Inflammatory macrophage treated with lipopolysaccharide for 1 hour (primary cell): ENCODE results near the gene PXN.
"Not testable (repeated sequence)": the region's sequence is repeated elsewhere in the genome, so short reads cannot be mapped to it uniquely, and the experiment has no call there.

Source experiments
- DNase-seq, 2 donors: peaks; one replicate each; pipeline ENCODE4 v3.0.0-alpha.2; 2020 to 2022

PXN gene

DNA sequence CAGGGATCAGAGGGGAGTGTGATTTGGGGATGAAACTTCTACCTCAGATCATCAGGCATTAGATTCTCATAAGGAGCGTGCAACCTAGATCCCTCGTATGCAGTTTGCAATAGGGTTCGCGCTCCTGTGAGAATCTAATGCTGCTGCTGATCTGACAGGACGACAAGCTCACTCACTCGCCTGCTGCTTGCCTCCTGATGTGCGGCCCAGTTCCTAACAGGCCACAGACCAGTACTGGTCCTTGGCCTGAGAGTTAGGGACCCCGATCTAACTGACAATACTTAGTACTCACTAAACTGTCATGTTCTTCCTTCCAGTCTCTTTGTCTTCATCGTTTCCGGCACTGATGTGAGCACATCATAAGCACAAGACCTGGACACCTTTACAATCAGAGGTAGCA, 59.3 kb downstream of the PXN start:
- DNase-seq: no peak

DNA sequence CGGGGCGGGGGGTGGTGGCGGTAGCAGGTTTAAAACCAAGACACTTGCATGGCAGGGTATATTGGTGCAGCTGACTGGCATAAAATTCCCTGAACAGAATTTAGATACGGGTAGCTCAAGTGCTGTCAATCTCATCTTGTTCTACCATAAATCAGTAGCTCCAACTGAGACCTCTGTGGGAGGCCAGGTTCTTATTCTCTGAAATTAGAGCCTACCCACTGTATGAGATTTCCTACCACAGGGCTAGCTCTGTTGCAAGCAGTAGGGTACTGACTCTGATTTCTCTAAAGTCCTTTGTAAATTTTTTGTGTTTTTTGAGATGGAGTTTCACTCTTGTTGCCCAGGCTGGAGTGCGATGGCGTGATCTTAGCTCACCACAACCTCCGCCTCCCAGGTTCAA, 61.4 kb downstream of the PXN start:
- DNase-seq: no peak

DNA sequence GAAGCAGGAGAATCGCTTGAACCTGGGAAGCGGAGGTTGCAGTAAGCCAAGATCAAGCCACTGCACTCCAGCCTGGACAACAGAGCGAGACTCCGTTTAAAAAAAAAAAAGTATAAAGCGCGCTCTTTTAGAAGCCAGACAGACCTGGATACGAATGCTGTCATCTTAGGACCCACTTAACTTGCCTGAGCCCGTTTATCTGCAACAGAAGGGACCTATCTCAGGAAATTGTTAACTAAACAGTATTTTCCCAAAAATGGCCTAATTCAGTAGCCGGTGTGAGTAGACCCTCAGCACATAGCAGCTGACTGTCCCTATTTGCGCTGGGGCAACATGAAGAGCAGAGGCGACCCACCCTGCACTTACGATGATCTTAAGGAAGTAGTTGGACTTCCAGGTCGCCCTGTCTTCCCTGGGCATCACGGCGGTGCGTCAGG, 65.1 kb downstream of the PXN start:
- DNase-seq: peak in 1 of 2 donors; percentile 6

DNA sequence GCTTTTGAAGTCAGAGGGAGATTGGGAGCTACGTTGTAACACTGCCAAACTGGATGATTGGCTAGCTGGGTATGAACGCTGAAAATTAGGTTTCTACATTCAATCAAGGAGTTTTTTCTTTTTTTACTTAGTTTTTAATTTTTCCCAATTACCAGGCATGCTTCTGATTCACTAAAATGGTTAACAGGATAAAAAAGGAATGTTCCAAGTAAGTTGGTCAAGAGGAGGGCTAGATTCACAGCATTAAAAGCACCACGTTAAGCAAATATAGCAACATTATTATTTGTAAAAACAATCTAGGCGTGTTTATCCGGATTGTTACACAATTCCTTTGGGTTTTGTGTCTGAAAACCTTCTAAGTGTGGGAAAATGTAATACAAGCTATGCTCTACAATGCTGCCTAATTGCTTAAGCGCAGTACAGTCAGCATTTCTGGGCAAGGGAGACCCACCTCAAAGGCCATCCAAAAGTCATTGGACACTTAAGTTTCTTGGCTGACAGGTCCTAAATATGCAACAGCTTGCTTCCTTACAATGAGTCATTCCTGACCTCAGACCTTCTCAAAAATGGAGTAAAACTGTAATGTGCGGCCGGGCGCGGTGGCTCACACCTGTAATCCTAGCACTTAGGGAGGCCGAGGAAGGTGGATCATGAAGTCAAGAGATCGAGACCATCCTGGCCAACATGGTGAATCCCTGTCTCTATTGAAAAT, 65.8 kb downstream of the PXN start:
- DNase-seq: peak in 1 of 2 donors; percentile 20

DNA sequence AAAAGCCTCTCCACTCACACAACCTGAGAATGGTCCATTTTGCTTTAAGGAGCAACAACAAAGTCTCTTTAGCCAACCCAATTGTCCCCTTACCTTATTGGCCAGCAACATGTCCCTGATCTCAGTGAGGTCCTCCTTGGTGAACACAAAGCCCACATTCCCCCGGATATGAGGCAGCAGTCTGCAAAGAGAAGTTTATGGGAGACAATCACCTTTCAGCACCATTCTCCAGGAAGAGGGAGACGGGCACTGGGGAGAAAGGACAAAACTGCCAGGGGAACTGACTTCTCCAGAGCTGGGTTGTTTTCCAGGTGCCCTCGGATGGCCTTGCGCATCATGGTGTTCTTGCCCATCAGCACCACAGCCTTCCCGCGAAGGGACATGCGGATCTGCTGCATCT, 66.5 kb downstream of the PXN start:
- DNase-seq: no peak

DNA sequence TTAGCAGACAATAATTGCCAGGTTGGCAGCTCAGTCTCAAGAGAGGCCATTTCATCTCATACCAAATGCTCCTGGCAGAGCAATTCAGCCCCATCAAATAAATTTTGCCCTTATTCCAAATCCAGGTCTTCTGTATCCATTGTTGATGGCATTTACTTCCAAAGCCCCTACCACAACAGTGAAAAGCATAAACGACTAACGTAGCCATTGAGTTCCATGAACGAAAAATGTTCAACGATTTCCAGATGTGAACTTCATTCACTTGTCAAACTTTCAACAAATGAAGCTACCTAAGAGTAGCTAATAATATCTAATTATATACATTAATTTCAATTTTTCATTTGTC, 68.0 kb downstream of the PXN start:
- DNase-seq: no peak

DNA sequence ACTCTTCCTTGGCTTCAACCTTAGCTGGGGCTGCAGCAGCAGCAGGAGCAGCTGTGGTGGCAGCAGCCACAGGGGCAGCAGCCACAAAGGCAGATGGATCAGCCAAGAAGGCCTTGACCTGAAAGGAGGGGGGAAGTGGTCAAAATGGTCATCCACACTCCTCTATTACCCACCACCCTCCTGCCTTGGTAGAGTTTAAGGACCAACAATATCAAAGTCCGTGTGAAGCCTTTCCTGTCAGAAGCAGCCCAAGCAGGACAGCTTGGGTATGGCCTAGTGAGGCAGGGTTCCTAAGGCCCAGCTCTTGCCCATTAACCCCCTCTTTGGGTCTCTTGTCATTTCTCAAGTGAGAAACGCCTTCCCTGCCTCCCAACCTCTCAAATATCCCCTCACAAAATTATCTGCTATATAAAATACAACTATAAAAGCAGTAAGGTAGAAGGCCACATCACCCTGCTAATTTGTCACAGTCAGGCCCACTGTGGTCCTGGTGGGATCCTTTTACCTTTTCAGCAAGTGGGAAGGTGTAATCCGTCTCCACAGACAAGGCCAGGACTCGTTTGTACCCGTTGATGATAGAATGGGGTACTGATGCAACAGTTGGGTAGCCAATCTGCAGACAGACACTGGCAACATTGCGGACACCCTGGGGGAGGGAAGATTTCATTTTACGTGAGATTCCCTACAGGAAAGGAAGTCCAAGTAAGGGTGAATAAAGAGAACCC, 68.6 kb downstream of the PXN start:
- DNase-seq: not testable (repeated sequence)

DNA sequence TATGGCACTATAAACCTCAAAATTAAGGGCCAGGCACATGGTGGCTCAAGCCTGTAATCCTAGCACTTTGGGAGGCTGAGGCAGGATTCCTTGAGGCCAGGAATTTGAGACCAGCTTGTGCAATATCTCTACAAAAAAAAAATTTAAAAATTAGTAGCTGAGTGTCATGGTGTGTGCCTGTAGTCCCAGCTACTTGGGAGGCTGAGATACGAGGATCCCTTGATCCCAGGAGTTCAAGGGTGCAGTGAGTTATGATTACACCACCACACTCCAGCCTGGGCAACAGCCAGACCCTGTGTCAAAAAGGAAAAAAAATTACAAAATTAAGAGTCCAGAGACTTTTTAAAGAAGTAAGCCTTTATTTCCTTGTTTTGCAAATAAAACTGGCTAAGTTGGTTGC, 69.2 kb downstream of the PXN start:
- no peak for DNase-seq

DNA sequence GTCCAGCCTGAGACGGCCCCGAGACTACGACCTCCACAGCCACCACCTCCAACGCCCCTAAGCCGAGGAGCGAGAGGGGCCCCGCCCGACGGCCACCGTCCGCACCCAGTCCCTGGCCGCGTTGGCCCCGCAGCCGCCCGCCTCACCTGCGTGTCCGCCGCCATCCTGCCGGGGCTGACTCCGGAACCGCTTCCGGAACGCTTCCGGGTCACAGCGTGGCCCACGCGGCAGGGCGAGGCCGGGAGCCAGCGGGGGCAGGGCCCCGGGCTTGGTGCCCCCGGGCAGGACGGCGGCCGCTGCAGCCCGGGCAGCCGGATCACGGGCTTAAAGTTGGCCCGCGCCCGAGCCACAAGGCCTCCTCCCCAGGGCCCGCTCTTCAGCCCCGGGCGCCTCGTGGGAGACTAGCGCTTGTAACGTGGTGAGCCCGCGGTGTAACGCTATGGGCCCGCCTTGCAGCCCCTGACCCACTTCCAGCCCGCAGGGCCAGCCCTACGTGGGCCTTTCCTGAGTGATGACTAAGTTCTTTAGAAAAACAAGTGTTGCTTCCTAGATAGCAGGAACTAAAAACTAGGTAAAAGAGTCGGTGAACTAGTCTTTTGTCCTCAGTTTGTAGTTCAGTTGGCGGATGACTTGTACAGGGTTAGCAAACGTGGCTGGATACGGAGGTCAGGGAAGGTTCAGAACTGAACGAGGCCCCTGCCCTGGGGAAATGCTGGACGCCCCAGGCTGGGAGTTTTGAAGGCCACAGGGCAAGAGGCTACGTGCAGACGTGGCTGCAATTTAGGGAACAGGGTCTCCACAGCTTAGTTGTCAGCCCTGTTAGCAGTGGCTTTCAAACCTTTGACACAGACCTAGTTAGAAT, 70.8 kb downstream of the PXN start, which contains the start of gene GCN1:
GCN1 (minus strand) TSS at position 182 of the 862 bp plus-strand sequence; CDS start at position 164, 18 bp downstream.
- DNase-seq: peak; percentile 73 to 74

DNA sequence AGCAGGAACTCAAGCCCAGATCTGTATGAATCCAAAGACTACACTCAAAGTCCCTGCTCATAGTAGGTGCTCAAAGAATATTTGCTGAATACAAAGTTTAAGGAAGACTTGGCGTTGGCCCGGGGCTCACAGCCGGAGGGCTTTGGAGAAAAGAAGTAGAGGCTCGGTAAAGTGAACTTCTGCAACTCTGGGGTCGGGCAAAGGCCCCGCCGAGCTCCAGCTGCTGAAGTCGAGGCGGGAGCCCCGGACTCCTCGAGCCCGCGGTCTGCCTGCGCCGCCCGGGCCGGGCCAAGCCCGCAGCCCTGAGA, 71.3 kb downstream of the PXN start:
- no peak for DNase-seq

DNA sequence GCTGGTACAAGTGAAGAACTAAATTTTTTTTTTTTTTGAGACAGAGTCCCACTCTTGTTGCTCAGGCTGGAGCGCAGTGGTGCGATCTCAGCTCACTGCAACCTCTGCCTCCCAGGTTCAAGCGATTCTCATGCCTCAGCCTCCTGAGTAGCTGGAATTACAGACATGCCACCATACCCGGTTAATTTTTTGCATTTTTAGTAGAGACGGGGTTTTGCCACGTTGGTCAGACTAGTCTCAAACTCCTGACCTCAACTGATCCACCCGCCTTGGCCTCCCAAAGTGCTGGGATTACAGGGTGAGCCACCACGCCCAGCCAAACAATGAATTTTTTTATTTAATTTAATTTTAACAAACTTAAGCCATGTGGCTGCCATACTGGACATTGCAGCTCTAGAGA, 72.2 kb downstream of the PXN start:
- not testable (repeated sequence) for DNase-seq

DNA sequence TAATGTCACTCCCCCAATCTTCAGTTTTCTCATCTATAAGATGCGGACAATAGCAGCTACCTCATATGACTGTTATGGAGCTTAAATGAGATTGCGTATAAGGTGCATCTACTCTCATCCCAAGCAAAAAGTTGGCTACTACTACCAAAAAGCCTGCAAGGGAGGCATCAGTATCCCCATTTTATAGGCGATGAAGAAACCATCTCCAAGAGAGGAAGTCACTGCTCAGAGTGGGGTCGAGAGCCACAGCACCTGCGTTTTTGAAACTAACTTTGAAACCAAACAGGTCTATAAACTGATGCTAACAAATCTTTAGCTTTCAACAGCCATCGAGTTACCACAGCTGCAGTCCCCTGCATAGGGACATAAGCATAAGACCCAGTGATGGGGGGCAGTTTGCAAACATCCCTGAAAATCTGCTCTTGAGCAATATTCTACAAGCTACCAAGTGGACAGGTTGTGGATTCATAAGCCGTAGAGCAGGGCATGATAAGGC, 74.5 kb downstream of the PXN start:
- no peak for DNase-seq

DNA sequence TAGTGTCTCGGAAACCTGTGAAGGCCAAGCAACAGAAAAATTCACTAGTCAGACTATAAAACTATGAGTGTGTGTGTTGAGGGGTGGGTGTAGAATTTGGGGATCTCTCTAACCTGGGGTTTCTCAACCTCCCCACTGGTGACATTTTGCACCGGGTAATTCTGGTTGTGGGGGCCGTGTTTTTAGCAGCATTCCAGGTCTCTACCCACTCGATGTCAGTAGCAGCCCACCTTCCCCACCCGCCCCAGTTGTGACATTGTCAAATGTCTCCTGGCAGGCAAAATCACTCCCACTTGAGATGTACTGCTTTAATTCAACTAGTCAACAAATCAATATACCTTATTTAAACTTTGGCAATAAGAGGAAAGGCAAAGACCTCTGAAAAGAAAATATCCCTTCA, 75.1 kb downstream of the PXN start:
- DNase-seq: no peak

DNA sequence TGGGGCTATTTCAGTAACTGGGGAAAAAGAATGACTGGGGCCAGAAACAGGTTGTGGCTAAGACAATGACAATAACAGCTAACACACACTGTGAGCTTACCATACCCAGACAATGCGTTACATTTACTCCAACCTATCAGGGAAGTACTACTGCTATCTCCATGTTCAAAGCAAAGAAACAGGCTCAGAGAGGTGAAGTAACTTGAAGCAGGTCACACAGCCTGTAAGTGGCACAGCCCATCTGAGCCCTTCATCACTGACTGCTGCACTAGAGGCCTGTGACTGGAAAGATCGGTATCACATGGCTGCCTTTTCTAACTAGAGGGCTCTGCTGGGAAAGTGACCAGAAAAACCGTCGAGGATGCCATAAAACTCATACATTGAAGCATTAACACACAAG, 78.9 kb downstream of the PXN start:
- no peak for DNase-seq

DNA sequence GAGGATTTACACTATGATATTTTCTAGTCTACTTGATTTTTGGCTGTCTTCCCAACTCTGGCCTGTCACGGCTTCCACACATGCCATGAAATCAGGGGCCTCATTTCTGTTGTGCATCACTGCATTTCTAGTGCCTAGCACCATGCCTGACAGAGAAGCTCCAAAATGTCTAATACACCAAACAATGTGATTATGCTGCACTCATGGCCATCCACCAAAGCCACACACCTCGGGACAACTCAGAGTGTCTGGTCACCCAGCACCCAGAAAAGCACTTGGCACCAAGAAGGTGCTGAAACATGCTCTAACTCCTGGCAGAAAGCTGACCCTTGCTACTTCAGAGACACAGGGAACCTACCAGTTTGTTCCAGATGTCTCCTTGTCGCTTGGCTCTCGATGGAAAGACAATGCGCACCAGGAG, 82.3 kb downstream of the PXN start:
- DNase-seq: no peak

DNA sequence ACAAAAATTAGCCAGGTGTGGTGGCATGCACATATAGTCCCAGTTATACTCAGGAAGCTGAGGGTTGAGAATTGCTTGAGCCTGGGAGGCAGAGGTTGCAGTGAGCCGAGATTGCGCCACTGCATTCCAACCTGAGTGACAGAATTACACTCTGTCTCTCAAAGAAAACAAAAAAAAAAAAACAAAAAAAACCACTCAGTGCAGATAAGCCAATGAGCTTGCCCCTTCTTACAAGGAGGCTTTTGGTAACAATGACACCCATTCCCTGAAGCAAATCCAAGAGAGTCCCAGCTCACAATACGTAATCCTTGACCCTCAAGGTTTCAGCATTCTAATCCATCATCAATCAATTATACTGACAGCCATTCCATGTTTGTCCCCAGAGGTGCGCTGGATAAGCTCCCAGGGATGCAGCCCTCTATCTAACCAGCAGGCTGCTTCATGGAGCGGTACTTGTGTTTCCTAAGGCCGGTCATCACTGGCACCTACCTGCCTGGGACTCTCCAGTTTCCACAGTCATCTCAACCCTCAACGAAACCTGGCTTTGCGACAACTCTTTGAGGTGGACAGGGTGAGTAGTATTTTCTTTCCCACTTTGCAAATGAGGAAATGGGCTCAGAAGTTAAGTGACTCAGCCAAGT, 83.4 kb downstream of the PXN start:
- DNase-seq: no peak

DNA sequence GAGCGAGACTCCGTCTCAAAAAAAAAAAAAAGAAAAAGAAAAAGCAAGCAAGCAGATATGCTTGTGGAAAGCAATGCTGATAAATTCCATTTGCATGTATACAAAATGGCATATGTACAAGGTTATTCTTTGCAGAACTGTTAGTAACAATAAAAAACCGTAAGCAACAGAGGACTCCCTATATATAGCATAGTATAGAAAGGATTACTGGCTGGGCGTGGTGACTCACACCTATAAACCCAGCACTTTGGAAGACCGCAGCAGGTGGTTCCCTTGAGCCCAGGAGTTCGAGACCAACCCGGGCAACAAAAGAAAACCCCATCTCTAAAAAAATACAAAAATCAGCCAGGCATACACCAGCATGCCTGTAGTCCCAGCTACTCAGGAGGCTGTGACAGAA, 84.6 kb downstream of the PXN start:
- no peak for DNase-seq

DNA sequence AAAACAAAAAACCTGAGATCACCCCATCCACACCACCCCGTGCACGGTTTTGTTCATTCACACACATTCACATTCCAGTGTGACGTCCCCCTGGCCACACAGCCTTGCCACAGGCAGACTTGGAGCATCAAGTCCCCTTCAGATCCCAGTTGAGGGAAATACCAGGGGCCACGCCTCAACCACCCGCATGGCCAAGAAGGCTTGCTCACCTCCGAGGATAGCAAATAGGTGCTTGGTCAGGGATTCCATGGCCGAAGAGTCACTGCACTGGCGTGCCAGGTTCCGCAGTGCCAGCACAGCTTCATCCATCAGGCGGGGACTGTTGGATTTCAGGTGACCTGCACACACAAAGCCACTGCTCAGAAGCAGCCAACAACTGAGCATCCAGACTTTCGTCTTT, 90.0 kb downstream of the PXN start:
- DNase-seq: no peak

DNA sequence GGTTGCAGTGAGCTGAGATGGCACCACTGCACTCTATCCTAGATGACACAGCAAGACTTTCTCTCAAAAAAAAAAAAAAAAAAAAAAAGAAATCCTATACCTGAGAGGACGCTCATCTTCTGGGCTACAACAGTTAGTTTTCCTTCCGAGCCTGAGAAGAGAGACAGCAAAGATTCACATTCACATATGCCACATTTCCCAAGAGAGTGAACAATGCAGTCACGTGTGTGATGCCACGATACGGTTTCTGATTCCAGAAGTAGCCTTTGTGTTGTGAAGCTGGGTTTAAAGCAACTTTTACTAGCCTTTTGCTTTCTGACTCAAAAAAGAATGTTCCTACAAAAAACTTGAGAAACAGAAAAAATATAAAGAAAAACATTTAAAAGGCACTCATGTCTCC, 90.5 kb downstream of the PXN start:
- DNase-seq: no peak

DNA sequence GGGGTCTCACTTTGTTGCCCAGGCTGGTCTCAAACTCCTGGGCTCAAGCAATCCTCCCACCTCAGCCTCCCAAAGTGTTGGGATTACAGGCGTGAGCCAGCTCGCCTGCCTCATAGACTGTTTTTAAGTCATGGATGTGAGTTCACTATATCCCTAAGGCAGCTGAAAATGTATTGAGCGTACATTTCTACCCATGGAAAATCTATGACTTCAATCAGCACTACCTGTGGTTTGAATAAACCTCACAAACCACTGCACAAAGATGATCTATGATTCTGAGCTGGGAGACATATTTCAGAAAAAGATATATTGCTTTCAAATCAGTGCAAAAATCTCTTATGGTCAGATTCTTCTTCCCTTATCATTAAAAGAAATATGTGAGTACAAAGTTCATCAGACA, 93.5 kb downstream of the PXN start:
- no peak for DNase-seq

DNA sequence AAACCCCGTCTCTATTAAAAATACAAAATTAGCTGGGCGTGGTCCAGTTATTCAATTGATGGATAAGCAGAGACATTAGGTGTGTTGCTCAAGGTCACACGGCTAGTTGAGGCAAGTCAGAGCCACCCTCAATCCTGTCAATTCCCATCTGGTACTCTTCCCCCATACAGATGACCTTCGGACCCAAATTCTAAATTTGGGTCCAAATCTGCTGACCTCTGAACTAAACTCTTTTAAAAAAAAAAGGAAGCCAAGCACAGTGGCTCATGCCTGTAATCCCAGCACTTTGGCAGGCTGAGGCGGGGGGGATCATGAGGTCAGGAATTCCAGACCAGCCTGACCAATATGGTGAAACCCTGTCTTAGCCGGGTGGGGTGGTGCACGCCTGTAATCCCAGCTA, 94.9 kb downstream of the PXN start:
- DNase-seq: no peak

DNA sequence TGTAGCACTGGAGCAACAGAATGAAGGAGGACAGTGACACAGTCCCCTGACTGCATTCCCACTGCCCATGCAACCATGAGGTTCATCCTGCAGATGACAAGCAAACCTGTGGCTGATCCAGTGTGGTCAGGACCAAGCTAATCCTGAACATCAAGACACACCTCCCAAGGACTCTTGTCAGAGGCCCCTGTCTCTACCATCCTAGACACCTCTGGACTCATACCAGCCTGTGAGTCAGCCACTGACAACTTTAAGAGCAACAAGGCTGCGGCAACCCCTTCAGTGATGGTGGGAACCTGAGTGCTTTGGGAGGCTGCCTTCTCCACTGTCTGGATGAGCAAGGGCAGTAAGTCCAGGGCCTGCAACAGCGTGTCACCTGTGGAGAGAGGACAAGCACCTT, 95.6 kb downstream of the PXN start:
- DNase-seq: no peak

DNA sequence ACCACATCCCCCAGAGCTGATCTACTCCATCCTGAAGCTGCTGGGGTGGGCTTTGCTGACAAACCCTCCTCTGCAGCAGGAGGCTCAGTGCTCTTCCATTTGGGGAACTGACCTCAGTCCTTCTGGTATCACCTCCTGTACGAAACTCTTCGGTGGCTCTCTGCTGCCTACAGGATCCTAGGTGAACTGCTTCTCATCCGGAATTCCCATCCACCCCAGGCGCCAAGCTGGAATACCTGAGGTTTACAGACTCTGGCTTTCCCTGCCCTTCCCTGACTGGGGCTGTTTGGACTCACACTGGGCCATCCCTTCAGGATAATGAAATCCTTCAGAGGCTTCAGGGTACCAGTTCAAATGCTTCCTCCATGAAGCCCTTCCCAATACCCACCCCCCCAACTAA, 97.2 kb downstream of the PXN start:
- no peak for DNase-seq
